SW 1271 (cell line): Measurements from ENCODE around the gene SCAI.
"Not testable (repeated sequence)": the region's sequence is repeated elsewhere in the genome, so short reads cannot be mapped to it uniquely, and the experiment has no call there.

ENCODE experiments used
- DNase-seq, 2 experiments: peaks; one replicate each; lab custom pipeline; 2025; lab: John Stamatoyannopoulos, UW

SCAI gene

DNA sequence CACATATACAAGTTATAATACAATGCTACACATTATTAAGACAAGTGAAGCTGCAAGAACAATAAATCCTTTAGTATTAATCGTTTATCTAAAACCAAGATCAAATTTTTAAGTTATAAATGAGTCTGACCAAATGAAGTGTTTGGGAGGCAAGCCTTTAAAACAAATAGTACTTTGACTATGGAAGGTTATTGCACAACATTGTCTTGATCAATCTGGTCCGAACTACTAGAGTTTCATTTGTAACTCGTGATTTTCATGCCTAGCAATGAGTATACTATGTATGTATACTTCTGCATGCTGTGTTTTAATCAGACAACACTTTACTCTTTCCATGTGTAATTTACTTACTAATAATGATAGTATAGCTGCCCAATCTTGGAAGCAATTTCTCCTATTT lies 115.3 kb downstream of the SCAI start:
- DNase-seq = no peak

DNA sequence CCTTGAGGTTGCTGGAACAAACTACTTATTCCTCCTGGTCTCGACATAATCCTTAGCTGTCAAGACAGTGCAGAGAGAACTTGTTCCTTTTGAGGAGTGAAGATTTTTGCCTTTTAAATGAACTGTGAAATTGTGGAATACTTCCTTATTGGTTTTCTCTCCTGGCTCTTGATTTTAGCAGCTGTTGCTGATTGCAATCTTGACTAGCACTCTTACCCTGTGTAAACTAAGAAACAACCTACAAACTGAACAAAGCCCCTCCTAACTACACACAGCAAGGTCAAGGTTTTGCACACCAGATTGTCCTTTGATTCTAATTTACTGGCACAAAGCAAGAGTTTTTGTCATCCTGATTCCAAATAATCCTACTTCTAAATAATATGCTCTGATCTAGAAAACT lies 118.4 kb downstream of the SCAI start:
- DNase-seq = no peak

DNA sequence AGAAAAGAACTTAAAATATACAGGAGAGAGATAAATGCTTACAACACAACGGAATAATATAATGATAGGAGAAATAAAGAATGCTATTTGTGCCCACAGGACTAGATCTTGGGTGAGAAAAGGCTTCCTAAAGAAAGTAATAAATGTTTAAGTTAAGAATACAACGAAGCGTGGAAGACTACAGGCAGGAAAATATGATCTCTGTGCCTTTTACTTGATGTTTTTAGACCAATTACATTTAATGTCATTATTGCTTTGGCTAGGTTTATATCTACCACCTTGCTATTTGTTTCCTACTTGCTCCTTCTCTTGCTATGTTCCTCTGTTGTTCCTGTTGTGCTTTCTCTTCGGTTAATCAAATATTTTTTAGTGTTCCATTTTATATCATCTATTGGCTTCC lies 122.3 kb downstream of the SCAI start:
- no peak for DNase-seq

DNA sequence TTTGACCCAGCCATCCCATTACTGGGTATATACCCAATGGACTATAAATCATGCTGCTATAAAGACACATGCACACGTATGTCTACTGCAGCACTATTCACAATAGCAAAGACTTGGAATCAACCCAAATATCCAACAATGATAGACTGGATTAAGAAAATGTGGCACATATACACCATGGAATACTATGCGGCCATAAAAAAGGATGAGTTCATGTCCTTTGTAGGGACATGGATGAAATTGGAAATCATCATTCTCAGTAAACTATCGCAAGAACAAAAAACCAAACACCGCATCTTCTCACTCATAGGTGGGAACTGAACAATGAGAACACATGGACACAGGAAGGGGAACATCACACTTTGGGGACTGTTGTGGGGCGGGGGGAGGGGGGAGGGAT lies 127.7 kb downstream of the SCAI start:
- DNase-seq = not testable (repeated sequence)

DNA sequence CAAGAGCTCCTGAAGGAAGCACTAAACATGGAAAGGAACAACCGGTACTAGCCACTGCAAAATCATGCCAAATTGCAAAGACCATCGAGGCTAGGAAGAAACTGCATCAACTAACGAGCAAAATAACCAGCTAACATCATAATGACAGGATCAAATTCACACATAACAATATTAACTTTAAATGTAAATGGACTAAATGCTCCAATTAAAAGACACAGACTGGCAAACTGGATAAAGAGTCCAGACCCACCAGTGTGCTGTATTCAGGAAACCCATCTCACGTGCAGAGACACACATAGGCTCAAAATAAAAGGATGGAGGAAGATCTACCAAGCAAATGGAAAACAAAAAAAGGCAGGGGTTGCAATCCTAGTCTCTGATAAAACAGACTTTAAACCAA lies 131.3 kb downstream of the SCAI start:
- not testable (repeated sequence) for DNase-seq

DNA sequence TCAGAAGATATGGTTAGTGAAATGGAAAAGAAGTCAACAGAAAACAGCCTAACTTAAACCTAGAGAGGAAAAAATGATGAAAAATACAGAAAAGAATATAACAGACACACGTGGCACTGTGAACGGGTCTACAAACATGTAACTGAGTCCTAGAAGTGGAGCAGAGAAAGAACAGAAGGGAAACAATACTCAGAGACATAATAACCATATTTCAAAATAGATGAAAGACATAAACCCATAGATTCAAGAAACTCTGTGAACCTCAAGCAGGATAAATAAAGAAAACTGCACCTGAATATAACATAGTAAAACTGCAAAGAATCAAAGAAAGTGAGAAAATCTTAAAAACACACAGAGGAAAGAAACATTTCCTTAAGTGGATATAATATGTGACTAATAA lies 134.7 kb downstream of the SCAI start:
- no peak for DNase-seq

DNA sequence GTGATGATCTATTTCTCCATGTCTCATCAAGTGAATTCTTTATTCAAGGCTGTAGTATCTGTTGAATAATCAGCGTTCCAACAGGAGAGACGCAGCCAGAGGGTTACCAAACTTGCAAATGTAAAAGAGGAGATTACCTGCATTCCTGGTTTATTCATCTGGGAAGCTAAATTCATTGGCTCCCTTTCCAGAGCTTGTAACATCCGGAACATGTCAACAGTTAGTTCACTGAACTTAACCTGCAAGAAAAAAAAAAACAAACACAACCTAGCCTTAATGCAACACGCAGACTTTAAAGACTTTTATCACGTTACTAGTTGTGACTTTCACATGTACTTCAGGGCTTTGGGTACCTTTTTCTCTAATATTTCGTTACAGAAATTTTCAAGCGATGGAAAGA lies 140.0 kb downstream of the SCAI start:
- no peak for DNase-seq

DNA sequence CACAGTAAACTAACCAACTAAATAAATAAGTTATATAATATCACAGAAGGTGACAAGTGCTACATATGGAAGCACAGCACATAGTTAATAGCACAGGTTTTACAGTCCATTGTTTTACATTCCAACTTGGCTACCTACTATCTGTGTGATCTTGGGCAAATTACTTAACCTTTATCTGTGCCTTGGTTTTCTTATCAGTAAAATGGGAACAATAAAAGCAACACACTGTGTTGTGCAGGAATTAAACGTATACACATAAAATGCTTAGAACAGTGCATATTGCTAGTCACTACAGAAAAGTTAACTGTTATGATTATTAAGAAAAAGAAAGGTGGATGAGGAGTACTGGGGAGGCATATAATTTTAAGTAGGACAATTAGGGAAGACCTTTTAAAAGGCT lies 159.6 kb downstream of the SCAI start:
- no peak for DNase-seq

DNA sequence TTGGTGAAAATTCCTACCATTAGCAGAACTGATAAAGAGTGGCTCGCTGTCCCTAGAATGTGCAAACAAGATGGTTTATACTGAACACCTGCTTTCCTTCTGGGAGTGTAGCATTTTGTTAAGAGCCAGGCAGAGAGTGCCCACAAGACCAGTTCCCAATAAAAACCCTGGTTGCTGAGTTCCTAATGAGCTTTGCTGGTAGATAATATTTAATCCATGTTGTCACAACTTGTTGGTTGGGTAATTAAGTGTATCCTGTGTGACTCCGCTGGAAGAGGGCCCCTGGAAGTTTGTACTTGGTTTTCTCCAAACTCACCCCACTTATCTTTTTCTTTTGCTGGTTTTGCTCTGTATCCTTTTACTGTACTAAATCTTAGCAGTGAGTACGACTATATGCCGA lies 162.9 kb downstream of the SCAI start:
- no peak for DNase-seq

DNA sequence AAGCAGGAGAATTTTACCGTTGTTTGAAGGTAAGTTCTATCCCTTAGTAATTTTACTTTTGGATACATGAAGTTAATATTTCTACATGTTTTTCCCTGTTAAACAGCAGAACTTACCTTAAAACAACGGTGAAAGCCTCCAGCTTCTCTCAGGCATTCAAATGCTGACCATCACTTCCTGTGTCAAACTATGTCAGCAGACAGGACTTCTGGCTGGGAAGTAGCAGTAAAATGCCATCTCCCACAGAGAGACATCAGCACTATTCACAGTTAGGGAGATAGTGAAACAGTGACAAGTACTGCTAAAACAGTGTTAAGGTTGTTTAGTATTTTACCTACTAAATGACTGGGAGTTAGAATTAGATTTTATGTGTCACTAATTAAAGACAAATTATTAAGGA lies 168.2 kb downstream of the SCAI start:
- DNase-seq = no peak

DNA sequence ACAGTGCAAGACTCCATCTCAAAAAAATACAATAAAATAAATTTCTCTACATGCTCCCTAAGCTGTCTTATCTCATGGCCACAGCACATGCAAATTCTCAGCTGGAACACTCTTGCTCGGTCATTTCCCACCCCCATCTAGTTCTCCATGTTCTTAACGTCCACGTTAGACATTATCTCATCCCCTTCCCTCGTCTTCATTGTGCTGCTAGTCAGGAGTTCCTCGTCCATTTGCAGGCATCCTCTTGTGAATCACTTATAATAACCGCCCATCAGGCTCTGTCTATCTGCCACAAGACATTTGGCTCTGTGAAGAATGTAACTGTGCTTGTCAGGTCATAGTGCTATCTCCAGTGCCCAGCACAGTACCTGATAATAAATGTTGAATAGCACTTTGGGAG lies 169.5 kb downstream of the SCAI start:
- DNase-seq = no peak

DNA sequence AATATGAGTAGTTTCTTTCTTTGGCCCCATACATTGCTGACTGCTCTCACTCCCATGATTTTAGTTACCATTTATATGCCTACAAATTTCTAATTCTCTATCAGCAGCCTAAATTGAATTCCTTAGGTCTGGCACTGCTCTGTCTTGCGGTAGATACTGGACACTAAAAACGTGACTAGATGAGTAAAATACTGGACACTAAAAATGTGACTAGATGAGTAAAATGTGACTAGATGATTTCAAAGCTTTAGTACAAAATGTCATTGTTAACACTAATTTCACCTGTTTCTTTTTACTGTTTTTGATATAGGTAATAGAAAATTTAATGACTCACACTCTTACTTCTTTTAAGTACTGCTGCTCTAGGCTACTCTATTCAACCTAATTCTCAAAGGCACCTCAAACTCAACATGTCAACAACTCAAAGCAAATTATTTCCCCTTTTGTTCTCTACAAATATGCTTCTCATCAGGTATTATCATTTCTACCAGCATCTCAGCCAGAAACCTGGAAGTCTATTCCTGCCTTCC lies 171.0 kb downstream of the SCAI start:
- no peak for DNase-seq

DNA sequence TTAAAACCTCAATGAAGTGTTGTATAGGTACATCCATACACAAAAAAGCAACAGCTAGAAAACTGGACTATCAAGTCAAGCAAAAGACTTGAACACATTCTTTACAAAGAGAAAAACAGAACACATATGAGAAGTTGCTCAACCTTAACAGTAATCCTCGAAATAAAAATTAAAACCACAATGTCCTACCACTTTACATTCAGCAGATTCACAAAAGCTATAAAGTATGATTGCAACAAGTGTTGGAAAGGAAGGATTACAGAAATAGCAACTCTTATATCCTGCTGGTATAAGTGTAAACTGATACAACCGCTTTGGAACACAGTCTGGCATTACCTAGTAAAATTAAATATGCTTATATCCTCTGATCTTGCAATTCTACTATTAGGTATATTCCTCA lies 173.9 kb downstream of the SCAI start:
- no peak for DNase-seq

DNA sequence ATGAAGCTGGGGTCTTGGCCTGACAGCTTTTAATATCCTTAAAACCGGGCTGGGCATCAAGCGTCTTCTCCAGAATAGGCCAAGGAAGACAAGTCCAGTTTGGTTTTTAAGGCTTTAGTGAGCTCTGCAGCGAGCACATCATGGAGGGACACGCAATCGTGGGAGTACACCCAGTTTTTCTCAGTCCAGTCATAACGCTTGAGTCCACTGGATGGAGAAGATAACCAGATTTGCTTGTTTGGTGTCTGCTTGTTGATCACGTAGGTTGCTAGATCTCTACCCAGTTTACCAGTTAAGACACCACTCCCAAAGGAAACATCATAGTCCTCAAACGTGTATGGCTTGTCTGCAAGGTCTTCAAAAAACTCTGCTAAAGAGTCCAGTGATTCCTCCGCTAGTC lies 175.1 kb downstream of the SCAI start:
- no peak for DNase-seq

DNA sequence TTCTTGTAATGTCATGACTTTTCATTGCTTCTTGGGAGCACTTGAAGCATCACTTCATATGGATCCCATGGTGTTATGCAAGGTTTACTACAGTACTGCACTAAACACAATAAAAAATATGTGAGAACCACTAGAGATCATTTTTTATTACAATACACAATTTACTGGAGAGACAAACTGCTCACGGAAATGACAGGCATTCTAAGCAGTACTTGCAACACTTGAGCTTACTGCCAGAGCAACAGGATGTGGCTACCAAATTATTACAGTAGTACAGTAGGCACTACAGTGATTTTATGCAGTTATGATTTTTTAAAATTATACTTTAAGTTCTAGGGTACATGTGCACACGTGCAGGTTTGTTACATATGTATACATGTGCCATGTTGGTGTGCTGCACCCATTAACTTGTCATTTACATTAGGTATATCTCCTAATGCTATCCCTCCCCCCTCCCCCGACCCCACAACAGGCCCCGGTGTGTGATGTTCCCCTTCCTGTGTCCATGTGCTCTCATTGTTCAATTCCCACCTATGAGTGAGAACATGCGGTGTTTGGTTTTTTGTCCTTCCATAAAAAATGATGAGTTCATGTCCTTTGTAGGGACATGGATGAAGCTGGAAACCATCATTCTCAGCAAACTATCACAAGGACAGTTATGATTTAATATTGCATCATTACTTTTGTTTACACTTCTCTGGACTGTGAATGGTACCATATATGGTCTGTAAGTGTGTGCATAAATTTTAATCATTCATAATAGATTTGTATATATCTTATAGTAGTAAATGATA lies 177.4 kb downstream of the SCAI start:
- not testable (repeated sequence) for DNase-seq

DNA sequence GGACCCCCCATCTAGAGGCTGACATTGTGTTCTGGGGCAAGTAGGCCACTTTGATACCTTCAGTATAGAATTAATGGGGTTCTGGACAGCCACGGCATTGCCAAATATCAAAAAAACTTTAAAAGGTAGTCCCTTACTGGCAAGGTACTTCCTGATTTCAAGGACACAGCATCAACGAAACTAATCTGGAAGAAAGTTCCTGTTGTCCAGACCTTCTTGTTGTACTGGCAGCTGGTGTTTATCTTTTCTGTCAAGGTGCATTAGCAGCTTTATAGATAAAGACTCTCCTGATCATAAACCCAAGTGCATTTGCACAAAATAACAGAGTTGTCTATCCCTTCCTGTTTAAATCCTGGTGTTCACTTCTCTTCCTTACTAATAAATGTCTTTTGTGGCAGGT lies 178.7 kb downstream of the SCAI start:
- no peak for DNase-seq

DNA sequence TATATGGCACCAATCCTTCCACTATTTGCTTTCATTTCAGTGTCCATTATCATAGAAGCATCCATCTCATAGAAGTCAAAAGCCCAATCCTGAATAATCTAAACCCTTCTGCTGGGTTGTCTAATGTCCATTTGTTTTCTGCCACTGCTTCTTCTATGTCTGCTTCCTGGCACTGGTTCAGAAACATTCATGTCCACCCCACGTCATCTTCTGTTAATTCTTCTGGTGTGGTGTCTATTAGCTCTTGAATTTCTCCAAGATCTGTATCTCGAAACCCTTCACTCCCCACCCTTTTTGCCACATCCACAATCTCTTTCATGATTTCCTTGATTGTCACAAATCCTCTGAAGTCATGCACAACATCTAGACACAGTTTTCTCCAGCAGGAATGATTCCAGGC lies 179.3 kb downstream of the SCAI start:
- DNase-seq = no peak

DNA sequence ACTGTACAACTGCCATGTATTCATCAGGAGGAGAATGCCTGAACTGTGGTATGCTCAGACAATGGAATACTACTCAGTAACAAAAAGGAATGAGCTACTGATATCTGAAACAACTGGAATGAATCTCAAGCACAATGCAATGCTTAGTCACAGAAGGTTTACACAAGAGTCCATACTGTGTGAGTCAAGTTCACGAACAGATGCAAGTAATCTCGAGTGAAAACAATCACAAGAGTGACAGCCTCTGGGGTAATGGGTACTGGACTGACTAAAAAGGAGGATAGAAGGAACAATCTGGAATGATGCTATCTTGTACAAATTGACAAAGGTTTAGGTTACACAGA lies 182.9 kb downstream of the SCAI start:
- no peak for DNase-seq

DNA sequence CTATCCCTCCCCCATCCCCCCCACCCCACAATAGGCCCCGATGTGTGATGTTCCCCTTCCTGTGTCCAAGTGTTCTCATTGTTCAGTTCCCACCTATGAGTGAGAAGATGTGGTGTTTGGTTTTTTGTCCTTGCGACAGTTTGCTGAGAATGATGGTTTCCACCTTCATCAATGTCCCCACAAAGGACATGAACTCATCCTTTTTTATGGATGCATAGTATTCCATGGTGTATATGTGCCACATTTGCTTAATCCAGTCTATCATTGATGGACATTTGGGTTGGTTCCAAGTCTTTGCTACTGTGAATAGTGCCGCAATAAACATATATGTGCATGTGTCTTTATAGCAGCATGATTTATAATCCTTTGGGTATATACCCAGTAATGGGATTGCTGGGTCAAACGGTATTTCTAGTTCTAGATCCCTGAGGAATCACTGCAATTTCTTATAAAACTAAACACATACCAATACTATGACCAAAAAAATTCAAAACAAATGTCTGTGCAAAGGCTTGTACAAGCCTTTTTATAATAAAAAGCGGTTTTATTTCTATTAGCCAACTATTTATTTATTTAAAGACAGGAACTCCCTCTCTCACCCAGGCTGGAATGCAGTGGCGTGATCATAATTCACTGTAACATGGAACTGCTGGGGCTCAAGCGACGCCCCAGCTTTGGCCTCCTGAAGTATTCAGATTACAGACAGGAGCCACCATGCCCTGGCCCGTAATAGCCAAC lies 183.5 kb downstream of the SCAI start:
- not testable (repeated sequence) for DNase-seq

DNA sequence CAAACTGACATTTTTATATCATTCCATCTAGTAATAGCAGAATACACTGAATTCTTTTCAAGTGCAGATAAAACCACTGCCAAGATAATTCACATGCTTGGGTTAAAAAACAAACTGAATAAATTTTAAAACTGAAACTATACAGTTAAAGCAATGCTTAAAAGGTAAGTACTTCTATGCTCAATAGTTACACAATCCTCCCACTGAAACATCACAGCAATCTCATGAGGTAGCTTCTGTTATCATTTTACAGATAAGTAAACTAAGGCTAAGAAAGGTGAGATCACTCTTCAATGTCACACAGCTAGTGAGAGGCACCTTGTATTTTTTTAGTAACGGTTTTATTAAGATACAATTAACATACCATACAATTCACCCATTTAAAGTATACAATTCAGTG lies 189.1 kb downstream of the SCAI start:
- no peak for DNase-seq

DNA sequence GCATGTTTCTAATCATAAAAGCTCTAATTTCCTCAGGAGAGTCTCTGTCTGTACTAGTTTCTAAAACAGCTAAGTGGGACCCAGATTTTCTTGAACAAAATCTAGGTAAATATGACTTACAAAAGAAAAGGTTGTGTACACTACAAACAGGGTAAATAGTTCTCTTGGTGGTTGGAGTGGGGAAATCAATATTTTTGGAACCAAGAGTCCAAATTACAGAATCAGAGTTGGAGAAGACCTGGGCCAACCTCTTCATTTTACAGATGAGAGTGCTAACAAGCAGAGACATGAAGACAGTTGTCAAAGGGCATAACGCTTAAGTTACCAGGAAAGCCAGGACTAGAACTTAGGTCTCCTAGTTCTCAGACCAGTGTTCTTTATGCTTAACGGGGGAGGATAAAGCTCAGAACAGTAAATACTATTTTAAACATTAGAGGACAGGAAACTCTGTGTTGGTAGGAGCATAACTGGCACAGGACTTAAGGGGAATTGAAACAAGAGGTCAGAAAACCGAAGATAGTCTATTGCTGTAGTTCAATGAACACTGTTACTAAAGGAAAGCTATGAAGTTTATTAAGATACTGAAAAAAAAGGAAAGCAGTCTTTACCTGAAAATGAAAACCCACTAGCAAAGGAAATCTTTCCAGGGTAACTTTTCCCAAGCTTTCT lies 193.1 kb downstream of the SCAI start:
- DNase-seq = no peak

DNA sequence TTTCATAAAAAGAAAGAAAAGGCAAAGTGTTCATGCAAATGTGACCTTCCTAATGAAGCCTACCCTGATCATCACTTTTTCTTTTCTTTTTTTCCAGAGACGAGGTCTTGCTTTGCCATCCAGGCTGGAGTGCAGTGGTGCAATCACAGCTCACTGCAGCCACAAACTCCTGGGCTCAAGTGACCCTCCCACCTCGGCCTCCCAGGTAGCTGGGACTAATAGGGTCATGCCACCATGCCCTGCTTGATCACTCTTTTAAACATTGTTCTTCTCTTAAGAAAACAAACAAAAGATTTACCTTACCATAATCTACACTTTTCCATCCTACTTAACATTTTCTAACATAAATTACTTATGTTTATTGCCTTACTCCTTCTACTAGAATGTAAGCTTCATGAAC lies 193.9 kb downstream of the SCAI start:
- DNase-seq = no peak
